ENCODE data around the gene TOPAZ1. TPM values are rescaled to one million over a fixed set of nuclear protein-coding genes. Genes with fewer than 3 reads are reported as not detected.

Gene TOPAZ1
- total RNA-seq, 6 experiments from 2014 or later, result not detected

DNA sequence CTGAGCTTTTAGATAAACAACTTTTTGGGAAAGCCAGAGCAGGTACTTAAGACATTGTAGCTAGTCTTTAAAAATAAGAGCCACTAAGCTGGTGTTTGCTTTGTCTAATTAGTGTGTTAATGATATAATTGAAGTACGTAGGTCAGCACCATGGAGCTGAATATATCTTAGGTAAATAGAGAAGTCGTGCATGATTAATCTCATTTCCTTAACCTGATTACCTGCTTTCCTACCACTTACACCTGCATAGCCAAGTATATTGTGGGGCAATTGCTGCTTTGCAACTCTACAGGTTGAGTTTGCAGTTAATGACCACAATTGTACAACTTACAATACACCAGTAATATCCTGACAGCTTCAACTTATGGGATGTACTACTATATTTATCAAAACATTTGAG, 17.6 kb upstream of the TOPAZ1 start:
- ATAC-seq (no peak), DNase-seq (no peak)
- H3K27ac ChIP-seq, result no peak overlapping the region
- H3K4me1 ChIP-seq, result no peaks in the 10 kb centered on the region
- no peaks in the 10 kb centered on the region for H3K36me3 ChIP-seq
- TF ChIP-seq, protein P1, sequence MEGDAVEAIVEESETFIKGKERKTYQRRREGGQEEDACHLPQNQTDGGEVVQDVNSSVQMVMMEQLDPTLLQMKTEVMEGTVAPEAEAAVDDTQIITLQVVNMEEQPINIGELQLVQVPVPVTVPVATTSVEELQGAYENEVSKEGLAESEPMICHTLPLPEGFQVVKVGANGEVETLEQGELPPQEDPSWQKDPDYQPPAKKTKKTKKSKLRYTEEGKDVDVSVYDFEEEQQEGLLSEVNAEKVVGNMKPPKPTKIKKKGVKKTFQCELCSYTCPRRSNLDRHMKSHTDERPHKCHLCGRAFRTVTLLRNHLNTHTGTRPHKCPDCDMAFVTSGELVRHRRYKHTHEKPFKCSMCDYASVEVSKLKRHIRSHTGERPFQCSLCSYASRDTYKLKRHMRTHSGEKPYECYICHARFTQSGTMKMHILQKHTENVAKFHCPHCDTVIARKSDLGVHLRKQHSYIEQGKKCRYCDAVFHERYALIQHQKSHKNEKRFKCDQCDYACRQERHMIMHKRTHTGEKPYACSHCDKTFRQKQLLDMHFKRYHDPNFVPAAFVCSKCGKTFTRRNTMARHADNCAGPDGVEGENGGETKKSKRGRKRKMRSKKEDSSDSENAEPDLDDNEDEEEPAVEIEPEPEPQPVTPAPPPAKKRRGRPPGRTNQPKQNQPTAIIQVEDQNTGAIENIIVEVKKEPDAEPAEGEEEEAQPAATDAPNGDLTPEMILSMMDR (IDR thresholded peaks at IDR 0.05), result no peak
- no peak for TF ChIP-seq POLR2A (IDR thresholded peaks at IDR 0.05)
- H3K9me3 ChIP-seq, result no peaks in the 10 kb centered on the region
- intact Hi-C loops (cut with DNase I), result no loop called here
- 53% methylated on average over 2 of the region's 2 CpGs for WGBS (ENCODE audit: insufficient coverage, low coverage, low lambda C conversion rate, missing lambda C conversion rate)
- H3K27me3 ChIP-seq, result no peaks in the 10 kb centered on the region
- H3K4me3 ChIP-seq, result no peak overlapping the region

- no peak for DNase-seq
These were observed 15.1 kb upstream of the TOPAZ1 start for GRCh38 chr3:44226573-44226972.

GRCh38 chr3:44227632-44228031, 14.1 kb upstream of the TOPAZ1 start:
- ATAC-seq, result no peak
- intact Hi-C loops (cut with DNase I), result no loop called here
- WGBS (ENCODE audit: insufficient coverage, low coverage, low lambda C conversion rate, missing lambda C conversion rate), result 49% methylated on average over 3 of the region's 3 CpGs

More at GRCh38 chr3:44226573-44226972, 15.1 kb upstream of the TOPAZ1 start:
- ATAC-seq, result no peak
- no peak for TF ChIP-seq POLR2A (IDR thresholded peaks at IDR 0.05)
- TF ChIP-seq, protein P1 (IDR thresholded peaks at IDR 0.05), result no peak
- H3K4me1 ChIP-seq, result no peaks in the 10 kb centered on the region
- H3K27me3 ChIP-seq, result no peaks in the 10 kb centered on the region
- no peak overlapping the region for H3K27ac ChIP-seq
- no peak overlapping the region for H3K4me3 ChIP-seq
- no peaks in the 10 kb centered on the region for H3K36me3 ChIP-seq
- intact Hi-C loops (cut with DNase I), result no loop called here
- WGBS (ENCODE audit: insufficient coverage, low coverage, low lambda C conversion rate, missing lambda C conversion rate), result 55% methylated on average over 1 of the region's 1 CpG
- H3K9me3 ChIP-seq, result no peaks in the 10 kb centered on the region

GRCh38 chr3:44228900-44229299, 12.8 kb upstream of the TOPAZ1 start:
- Histone ChIP-seq H3K27me3 (no peaks in the 10 kb centered on the region), H3K36me3 (no peaks in the 10 kb centered on the region), H3K4me1 (no peaks in the 10 kb centered on the region), H3K27ac (no peak overlapping the region), H3K4me3 (no peak overlapping the region), H3K9me3 (no peaks in the 10 kb centered on the region)
- no peak for ATAC-seq
- WGBS (ENCODE audit: insufficient coverage, low coverage, low lambda C conversion rate, missing lambda C conversion rate), result 72% methylated on average over 4 of the region's 4 CpGs
- DNase-seq, result no peak
- intact Hi-C loops (cut with DNase I), result no loop called here
- TF ChIP-seq, protein P1 (IDR thresholded peaks at IDR 0.05), result no peak
- no peak for TF ChIP-seq POLR2A (IDR thresholded peaks at IDR 0.05)

More at GRCh38 chr3:44227632-44228031, 14.1 kb upstream of the TOPAZ1 start:
- no peak for TF ChIP-seq POLR2A (IDR thresholded peaks at IDR 0.05)
- TF ChIP-seq, protein P1 (IDR thresholded peaks at IDR 0.05), result no peak
- Histone ChIP-seq H3K27me3 (no peaks in the 10 kb centered on the region), H3K4me3 (no peak overlapping the region), H3K9me3 (no peaks in the 10 kb centered on the region), H3K4me1 (no peaks in the 10 kb centered on the region), H3K27ac (no peak overlapping the region), H3K36me3 (no peaks in the 10 kb centered on the region)
- DNase-seq, result no peak

DNA sequence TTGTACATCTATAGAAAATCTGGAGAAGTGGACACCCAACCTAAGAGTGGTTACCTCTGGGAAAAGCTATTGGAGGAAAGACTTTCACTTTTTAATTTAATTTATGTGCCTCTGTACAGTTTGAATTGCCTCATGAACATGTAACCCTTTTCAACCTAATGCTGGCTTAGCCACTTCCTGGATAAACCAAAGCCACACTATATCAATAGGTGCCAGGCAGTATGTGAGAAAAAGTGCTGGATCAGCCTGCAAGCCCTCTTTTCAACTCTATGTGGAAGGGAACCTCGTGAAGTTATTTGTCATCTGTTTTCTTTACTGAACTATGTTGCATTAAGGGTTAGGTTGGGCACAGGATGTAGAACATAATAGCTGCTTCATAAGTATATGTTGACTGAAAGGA, 9.3 kb upstream of the TOPAZ1 start:
- Histone ChIP-seq H3K27me3 (no peaks in the 10 kb centered on the region), H3K4me3 (no peak overlapping the region), H3K36me3 (no peaks in the 10 kb centered on the region), H3K27ac (no peak overlapping the region), H3K4me1 (no peaks in the 10 kb centered on the region), H3K9me3 (no peaks in the 10 kb centered on the region)
- no peak for ATAC-seq
- TF ChIP-seq, protein P1 (IDR thresholded peaks at IDR 0.05), result no peak
- no peak for TF ChIP-seq POLR2A (IDR thresholded peaks at IDR 0.05)
- WGBS (ENCODE audit: insufficient coverage, low coverage, low lambda C conversion rate, missing lambda C conversion rate), result 38% methylated on average over 1 of the region's 1 CpG
- DNase-seq, result no peak
- intact Hi-C loops (cut with DNase I), result no loop called here

Measured in right lobe of liver (tissue), 6 donors.